Stimulated activated CD4-positive, alpha-beta T cell treated with anti-CD3 and anti-CD28 coated beads, Interleukin-2, amount 100 ng/mL, for 48 hours (primary cell): ENCODE data around the gene SNRNP40.
"Not testable (repeated sequence)": the region's sequence is repeated elsewhere in the genome, so short reads cannot be mapped to it uniquely, and the experiment has no call there.

Experiments used
- DNase-seq, 2 donors: peaks; one replicate each; pipeline ENCODE4 v3.0.0-alpha.2; 2020

Gene SNRNP40

DNA sequence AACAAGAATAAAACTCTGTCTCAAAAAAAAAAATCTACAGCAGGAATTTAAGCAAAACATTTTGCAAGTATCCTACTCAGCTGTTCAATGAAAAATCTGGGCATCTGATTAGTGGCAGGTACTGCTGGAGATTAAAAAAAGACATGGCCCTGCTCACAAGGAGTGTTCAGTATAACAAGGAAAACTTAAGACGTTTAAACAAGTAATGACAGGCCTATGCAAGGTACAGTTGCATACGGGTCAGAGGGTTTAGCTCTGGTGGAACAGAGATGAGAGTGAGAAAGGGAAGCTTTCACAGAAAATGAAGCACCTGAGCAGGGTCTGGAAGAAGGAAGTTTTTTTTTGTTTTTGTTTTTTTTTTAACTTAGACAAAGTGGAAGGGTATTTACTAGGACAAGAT is 23.0 kb downstream of the SNRNP40 start:
- DNase-seq: no peak

DNA sequence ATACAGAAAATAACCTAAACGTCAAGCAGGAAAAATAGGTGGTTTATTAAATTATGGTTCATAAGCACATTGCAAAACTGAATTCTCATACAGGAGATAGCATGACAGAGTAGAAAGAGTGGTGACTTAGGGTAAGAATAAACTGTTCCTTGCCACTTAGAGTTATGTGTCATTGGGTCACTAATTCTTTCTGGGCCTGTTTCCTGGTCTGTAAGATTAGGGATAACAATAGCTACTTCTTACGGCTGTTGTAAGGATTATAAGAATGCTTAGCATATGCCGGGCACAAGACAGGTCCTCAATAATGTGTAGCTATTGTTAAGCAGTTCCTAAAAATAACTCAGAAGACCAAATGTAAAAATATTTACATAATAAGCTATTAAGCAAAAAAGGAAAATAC is 24.2 kb downstream of the SNRNP40 start:
- DNase-seq: no peak

DNA sequence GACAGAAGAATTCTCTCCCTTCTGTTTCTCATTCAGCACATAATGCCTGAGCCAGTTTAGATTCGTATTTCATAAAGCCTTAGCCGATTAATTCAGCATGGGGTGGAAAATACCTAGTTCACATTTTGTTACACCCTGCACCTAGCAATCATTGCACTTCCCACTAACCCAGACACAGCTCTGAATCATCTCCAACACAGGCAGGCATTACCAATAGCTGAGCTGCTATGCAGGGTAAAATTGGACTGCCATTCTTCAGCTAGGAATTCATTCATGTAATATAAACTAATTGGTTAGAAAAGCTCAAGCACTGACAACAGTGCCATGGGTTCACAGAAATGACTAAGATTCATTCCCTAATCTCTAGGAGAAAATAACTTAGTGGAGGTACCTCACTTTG is 30.0 kb downstream of the SNRNP40 start:
- no peak for DNase-seq

DNA sequence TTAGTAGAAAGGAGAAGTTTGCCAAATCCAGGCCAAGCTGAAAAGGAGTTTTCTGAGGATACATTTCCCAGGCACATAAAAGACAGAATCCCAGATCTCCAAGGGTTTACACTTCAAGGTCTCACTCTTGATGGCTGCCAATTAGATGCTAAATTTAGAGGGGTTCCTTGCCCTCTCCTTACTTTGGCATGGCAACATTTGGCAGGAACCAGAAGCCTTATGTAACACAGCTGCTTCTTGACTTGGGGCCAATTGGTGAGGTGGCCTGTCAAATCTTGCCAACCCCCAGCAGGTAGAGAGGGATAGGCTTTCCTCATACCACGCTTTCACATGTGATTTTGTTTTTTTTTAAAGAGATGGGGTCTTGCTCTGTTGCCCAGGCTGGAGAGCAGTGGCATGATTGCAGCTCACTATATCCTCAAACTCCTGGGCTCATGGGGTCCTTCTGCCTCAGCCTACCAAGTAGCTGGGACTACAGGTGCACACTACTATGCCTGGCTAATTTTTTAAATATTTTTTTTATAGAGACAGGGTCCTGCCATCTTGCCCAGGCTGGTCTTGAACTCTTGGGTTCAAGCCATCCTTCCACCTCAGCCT is 31.7 kb downstream of the SNRNP40 start:
- no peak for DNase-seq

DNA sequence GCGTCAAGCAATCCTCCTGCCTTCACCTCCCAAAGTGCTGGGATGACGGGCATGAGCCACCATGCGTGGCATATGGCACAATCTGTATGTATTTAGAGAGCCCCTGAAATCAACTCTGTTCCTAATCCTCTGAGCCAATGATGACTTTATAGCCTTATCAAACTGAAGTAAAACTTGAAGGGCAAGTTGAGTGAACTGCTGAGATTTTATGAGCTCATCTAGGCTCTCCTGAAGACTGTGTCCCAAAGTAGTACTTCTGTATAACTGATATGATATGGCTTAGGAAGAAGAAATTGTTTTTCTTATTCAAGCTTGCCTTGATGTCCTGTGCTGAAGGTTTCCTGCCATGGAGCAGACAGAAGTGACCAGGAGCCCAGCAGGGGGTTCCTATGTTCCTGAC is 33.2 kb downstream of the SNRNP40 start:
- no peak for DNase-seq

DNA sequence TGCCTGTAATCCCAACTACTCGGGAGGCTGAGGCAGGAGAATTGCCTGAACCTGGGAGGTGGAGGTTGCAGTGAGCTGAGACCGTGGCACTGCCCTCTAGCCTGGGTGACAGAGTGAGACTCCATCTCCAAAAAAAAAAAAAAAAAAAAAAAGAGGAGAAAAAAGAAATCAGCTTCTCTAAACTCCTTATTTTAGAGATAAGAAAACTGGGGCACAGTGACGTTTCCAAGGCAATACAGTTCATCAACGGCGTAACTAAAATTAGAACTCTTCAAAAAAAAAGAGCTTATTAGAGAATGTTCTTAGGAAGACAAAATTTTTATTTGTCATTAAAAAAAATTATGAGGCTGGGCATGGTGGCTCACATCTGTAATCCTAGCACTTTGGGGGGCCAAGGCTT is 34.2 kb downstream of the SNRNP40 start:
- DNase-seq: not testable (repeated sequence)

DNA sequence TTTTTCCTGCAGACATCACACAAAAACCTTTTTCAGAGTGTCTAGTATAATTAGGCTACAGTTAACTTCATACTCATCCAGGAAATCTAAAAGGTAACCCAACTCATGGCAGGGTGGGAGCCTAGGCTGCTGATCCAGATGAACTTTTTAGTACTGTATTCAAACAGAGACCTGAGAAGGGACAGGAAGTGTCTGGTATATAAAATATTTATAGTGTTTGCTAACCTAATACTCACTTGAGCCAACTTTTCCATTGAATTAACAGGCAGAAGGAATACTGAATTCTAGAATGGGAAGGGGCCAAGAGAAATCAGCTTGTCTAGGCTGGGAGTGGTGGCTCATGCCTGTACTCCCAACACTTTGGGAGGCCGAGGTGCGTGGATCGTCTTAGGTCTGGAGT is 34.7 kb downstream of the SNRNP40 start:
- no peak for DNase-seq

DNA sequence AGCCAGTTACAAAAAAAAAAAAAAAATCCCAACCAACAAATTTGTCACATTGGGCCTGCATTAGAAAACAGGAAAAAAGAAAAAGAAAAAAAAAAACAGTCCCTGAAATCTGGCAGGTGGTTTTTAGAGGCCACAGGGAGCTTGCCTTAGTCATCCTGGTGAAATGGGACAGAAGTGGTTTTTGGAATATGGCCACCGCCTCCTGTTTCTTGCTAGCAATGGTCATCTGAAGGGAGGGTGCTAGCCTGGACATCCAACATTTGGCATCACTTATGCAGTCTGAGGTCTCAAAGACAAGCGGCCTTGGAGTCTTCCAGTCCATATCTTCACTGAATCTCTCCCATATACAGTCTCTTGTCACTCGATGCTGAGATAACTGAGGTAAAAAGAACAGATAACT is 36.8 kb downstream of the SNRNP40 start:
- DNase-seq: no peak

DNA sequence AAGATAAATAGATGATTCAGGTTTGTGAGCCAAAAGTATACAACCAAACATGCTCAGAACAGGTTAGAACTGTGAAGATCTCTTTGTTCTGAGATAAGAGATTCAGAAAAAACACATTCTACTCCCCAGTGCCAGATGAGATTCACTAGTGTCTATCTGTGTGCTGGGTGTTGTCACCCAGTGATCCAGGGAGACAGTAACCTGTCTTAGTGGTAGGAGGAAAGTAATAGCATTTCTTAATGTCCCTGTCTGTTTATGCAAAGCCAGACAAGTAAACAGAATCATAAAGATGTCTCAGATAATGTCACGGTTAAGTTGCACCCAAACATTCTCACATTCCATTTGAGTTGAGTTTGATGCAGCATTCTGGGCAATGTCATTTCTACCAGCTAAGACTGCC is 38.0 kb downstream of the SNRNP40 start:
- DNase-seq: no peak

DNA sequence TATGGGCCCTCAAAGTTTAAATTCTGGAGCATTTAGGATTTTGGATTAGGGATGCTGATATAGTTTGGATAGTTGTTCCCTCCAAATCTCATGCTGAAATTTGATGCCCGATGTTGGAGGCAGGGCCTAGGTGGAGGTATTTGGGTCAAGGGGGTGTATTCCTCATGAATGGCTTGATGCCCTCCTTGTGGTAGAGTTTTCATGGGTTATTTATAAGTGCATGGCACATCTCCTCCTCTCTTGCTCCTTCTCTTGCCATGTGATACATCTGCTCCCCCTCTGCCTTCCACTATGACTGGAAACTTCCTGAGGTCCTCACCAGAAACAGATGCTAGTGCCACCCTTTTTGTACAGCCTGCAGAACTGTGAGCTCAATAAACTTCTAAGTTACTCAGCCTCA is 39.4 kb downstream of the SNRNP40 start:
- DNase-seq: no peak

DNA sequence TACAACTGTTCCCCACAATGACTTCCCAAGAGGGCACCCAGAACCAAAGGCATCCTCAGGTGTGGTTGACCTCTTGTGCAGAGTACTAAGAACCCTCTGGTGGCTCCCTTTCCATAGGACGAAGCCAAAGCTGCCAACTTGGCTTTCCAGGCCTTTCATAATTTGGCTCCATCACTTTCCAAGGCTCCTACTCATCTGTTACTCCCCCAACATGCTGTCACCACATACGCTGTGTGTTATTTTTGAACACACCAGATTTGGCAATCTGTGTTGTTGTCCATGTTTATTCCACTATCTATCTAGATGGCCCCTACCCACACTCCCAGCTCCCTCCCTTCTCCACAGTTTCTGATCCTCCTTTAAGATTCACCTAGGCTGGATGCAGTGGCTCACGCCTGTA is 46.7 kb downstream of the SNRNP40 start:
- no peak for DNase-seq

DNA sequence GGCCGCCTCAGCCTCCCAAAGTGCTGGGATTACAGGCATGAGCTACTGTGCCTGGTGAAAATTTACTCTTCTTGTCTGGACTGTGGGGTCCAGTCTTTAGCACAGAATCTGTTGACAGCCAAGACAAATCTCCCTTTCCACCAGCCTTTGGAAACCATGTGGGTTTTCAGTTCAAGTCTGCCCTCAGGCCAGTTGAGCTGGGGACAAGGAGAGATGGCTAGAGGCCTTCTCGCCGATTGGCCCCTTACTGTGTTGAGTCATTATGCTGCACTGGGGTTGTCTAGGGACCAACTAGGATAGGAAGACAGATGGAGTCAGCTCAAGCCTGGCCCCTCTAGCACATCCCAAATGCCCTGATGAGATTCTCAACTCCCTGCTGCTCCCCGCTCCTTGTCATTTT is 48.3 kb downstream of the SNRNP40 start:
- no peak for DNase-seq

DNA sequence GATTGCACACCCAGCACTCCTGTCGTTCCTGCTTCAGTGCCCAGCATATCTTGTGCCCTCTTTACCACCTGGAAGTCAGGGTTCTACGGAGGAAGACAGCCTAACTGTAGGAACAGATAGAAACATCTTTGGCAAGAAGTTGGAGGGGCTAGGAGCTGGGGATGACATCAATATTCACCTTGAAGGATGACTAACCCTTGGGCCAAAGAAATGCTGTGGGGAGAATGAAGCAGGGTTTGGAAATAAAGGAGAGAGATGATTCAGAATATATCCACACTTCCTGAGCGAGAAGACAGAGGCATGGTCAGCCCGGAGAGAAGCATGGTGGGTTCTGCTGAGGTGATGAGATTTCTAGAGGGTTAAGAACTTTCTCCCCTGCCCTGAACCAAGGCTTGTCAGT is 52.3 kb downstream of the SNRNP40 start:
- no peak for DNase-seq

DNA sequence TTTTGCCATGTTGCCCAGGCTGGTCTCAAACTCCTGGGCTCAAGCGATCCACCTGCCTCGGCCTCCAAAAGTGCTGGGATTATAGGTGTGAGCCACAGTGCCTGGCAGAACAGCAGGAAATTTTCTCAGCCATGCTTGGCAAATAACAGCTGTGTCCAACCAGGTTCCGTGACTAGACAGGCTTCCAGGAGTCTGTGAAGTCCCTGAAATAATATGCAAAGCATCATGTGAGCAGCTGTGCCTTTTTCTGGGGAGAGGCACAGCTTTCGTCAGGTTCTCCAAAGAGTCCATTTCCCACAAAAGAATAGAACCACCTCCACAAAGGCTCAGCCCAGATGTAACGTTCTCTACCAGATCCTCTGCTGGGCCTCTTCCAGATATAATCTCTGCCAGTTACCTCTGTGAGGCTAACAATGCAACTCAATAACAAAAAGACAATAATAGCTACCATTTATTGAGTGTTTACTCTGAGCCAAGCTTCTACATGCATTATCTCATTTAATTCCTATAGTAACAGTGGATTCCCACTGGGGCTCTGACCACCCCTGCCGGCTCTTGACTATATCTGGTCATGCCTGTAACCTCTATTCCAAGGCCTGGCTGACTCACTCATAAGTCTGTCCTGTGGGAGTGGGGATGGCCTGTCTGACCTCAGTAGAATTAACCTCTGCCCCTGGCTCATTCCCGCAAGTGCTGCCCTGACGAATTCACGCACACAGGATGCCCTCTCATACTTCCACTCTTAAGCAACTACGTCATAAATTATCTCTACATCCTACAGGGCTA is 52.9 kb downstream of the SNRNP40 start:
- DNase-seq: no peak

DNA sequence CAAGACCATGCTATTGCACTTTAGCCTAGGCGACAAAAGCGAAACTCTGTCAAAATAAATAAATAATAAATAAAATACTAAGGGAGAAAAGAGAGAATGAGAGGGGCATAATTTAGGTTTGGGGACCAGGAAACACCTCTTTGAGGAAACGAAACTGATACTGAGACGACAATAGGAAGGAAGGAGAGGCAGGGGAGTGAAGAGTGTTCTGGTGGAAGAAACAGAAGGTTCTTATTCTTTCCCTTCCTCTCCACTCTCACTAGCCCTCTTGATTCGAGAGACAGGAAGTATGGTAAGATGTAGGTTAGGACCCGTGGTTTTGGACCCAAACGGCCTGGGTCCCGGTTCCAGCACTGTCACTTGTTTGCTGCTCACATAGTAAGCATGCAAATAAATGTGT is 55.3 kb downstream of the SNRNP40 start:
- DNase-seq: no peak

DNA sequence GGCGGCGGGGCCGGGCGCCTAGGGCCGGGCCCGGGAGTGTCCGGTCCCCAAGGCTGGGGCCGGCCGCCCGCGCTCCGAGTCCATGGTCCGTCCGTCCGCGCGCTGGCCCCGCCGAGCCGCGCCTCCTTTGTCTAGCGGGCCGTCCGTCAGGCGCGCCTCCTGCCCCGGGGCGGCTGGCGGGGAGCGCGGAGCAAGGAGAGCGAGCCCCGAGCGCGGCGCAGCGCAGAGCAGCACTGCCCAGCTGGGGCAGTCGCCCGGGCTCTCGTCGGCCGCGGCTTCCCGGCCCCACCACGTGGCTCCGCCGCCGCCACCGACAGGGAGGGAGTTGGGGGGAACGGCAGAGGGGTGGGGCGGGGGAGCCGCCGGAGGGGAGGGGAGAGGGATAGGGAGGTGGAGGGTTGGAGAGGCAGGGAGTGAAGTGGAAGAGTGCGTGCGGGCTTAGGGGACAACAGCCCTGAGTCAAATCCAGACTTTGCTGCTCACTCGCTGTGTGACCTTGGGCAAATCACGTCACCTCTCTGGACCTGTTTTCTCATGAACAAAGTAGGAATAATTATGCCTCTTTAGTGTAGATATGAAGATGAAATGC is 56.8 kb downstream of the SNRNP40 start, which contains the start of gene NKAIN1:
Gene NKAIN1, minus strand, starts transcription at position 235 of the 589 bp plus-strand sequence. CDS start 340 bp downstream, outside the sequence.
- no peak for DNase-seq

DNA sequence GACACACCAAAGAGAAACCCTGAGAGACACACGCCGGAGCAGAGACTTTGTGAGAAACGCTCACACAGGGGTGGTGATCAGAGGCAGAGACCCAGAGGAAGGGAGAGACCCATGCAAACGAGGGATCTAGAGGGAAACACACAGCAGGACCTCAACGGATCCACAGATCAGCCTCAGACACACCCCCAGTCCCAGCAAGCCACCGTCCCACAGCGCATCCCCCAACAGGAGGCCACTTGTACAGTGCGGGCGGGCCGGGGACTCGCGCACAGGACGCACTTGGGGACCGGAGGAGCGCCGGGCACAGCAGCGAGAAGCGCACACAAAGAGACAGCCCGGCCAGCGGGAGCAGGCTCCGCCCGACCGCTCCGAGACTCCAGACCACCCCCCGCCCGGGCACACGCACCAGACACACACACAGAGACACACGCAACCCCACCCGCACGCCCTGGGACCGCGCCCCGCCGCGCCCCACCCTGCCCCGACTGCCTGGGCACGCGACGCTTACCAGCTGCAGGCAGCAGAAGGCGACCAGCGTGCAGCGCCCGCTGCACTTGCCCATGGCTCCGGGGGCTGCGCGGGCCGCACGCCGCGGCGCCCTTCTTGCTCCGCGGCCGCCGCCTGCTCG is 57.5 kb downstream of the SNRNP40 start:
- no peak for DNase-seq

DNA sequence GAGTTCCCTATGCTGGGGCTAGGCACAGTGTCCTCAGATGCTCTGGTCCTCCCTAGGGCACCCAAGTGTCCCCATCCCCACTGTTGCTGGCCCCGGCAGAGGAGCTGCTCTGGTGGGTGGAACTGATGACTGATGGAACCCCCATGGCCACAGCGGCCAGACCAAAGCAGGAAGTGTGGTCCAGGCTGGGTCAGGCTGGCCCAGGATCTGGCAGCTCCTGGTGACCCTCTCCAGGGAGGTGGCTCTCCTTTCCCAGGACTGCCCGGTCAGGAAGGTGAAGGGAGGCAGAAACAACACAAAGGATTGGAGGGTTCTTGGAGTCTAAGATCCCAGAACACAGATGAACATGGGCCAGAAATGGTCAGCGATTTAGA is 58.0 kb downstream of the SNRNP40 start:
- DNase-seq: no peak

DNA sequence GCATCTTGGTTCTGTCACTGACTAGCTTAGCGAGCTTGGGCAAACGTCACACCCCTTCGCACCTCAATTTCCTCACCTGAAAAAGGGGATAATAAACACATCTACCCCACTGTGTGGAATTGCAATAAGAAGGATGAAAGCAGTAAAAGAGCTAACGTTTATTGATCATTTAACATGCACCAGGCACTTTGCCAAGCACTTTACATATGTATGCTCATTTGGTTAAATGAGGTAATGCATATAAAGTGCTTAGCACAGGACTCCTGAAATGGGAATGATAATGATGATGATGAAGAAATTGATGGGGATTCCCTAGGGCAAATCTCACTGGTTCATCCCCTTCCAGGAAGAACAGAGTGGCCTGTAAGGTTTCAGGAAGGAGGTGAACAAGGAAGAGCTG is 61.7 kb downstream of the SNRNP40 start:
- no peak for DNase-seq

DNA sequence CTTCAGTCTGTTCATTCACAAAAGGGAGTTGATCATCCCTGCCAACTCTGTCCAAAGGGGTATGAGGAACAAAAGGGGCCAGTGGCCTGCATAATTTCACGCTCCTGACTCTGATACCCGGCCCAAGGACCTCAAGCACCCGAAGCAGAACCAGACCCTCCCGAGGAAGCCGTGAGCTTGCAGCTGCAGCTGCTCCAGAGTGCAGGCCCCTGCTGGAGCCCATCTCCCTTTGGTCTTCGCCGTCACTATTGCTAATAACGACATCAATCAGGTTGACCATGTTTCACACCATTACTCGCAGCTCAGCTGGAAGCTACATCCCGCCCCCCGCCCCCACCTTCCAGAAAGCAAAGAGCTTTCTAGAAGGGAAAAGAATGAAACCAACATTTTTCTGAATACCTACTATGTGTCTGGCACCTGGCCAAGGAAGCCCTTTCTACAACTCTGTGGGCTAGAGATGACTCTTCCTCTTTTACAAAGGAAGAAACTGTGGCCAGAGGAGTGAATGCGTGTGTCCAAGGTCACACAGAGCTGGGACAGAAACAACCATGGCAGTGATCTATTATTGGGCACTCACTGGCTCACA is 62.4 kb downstream of the SNRNP40 start:
- DNase-seq: no peak

DNA sequence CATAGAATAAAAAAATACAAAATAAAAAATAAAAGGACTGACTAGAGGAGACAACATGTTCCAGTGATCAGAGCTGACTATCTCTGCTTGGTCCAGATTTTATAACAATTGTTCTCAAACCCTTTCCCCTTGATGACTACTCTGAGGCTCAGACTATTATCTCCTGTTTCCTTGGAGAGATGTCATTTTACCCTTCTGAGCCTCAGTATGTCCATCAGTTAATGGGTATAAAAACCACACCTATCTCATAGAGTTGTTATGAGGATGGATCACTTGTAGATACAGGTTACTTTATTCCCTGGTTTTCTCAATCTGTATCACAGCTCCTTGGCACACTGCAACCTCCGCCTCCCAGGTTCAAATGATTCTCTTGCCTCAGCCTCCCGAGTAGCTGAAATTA is 63.9 kb downstream of the SNRNP40 start:
- DNase-seq: no peak

DNA sequence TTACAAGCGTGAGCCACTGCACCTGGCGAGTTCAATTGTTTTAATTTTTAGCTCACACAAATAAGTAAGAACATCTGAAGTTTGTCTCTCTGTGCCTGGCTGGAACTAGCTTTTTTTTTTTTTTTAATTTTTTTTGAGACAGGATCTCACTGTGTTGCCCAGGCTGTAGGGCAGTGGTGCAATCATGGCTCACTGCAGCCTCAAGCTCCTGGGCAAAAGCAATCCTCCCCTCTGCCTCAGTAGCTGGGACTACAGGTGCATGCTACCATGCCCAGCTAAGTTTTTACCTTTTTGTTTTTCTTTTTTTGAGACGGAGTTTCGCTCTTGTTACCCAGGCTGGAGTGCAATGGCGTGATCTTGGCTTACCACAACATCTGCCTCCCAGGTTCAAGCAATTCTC is 64.8 kb downstream of the SNRNP40 start:
- no peak for DNase-seq

DNA sequence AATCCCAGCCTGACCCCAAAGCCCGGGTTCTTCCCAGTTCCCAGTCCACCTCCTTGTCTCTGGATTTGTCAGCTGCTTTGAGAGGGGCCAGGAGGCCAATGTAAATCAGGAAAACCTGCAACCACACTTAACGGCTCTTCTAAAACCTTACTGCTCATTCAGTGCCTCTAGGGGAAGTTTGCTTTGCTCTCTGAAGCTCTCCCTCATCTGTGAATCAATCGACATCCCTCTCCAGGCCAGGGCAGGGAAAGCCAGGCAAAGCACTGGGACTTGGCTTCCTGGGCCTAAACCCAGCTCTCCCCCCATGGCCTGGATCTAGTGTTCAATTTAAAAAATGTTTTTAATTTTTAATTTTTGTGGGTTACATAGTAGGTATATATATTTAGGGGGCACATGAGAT is 66.2 kb downstream of the SNRNP40 start:
- DNase-seq: no peak

DNA sequence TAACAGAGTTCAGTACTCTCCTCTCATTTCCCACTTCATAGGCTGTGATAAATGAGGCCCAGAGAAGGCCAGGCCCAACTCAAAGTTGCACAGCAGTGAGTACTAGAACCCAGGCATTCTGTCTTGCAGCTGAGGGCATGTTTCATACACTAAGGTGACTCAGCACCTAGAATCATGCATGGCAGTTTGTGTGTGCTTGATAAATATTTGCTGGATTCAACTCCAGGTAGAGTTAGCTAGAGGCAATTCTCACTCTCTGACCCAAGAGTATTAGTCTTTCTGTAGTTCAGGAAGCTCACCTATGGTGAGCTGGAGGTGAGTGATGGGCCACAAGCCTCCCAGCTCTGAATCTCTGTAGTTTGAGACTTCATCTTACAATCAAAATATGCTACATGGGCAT is 67.6 kb downstream of the SNRNP40 start:
- no peak for DNase-seq
